GM21367 (cell line): ENCODE data around the gene FUCA1.
A peak's percentile ranks its signal among the peaks of the same experiment; 100 is the strongest.
"Not testable (repeated sequence)": the region's sequence is repeated elsewhere in the genome, so short reads cannot be mapped to it uniquely, and the experiment has no call there.

Experiments
- ATAC-seq: cut with Tn5 transposase; IDR thresholded peaks from one replicate; pipeline ENCODE4 v1.9.1; 2021; ENCODE audit not compliant: unreplicated experiment

Gene FUCA1

DNA sequence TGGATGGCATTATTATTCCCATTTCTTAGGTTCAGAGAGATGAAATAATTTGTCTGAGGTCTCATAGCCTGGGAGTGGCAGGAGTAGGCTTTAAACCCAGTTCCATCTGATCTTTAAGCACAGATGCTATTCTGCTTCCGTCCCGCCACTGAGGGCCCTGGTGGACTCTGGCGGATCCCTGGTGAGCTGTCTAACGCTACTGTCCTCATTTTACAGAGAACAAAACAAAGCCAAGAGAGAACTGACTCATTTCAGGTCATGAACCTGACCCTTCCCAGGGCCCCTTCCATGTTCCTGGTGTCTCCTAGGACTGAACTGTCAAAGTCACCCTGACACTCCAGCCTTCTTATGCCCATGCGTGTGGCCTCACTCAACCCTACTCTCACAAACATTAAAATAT is 64.4 kb downstream of the FUCA1 start:
- no peak for ATAC-seq

GRCh38 chr1:23802809-23803342 is 65.2 kb downstream of the FUCA1 start:
- ATAC-seq = not testable (repeated sequence)

GRCh38 chr1:23801876-23802275 is 66.2 kb downstream of the FUCA1 start:
- ATAC-seq = no peak

DNA sequence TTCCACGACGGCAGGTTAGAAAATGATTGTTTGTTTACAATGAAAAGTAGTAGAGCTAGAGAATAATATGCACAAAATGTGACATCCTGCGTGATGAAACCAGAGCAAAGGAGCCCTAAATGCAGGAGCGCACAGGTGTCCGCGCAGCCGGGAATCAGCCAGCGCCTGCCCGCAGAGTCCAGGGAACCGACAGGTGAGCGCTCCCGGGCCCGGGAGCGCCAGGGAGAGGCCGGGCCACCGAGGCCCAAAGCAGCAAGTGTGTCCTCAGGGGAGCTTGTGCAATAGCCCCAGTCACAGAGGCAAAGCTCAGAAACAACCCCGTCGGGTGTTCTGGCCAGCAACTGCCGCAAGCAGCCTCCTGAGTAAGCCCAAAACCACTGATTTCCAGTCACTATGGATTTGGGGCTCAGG is 66.7 kb downstream of the FUCA1 start:
- no peak for ATAC-seq

- ATAC-seq = peak; percentile 58
Measured at GRCh38 chr1:23800400-23801337, 67.4 kb downstream of the FUCA1 start, which contains the start of gene GALE. GALE (minus strand) TSS chr1:23800754; CDS start chr1:23799007, 1,747 bp downstream.

GRCh38 chr1:23799570-23800399 is 68.3 kb downstream of the FUCA1 start:
- ATAC-seq = no peak

DNA sequence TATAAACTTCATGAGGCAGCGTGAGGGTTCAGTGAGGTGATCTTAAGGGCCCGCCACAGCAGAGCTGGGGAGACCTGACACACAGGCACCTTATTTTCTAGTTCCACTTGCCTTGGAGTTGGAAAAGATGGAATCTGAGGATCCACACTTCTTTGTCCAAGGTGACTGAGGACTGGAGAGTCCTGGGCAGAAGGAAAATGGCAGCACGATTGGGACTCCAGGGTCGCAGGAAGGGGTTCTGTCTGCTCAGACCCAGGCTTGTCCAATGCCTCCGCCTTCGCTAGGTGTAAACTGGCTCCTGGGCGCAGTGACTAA is 68.9 kb downstream of the FUCA1 start:
- no peak for ATAC-seq

DNA sequence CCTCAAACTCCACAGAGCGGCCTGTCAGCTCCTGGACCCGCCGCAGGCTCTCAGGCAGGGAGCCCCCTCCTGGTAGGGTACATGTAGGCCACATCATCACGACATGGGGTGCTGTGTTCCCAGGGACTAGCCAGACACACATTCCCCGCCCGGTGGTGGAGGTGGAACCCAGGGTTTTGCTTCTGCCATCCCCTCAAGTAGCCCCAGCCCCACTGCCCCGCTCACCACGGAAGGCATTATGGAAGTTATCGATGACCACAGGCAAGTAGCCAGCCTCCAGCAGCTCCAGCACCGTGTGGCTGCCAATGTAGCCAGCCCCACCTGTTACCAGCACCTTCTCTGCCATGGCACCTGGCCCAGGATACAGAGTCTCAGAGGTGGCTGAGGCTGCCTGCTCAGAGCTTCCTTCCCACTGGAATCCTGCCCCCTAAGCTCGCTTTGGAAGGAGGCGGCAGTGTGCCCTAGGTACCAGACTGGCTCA is 69.4 kb downstream of the FUCA1 start:
- no peak for ATAC-seq

DNA sequence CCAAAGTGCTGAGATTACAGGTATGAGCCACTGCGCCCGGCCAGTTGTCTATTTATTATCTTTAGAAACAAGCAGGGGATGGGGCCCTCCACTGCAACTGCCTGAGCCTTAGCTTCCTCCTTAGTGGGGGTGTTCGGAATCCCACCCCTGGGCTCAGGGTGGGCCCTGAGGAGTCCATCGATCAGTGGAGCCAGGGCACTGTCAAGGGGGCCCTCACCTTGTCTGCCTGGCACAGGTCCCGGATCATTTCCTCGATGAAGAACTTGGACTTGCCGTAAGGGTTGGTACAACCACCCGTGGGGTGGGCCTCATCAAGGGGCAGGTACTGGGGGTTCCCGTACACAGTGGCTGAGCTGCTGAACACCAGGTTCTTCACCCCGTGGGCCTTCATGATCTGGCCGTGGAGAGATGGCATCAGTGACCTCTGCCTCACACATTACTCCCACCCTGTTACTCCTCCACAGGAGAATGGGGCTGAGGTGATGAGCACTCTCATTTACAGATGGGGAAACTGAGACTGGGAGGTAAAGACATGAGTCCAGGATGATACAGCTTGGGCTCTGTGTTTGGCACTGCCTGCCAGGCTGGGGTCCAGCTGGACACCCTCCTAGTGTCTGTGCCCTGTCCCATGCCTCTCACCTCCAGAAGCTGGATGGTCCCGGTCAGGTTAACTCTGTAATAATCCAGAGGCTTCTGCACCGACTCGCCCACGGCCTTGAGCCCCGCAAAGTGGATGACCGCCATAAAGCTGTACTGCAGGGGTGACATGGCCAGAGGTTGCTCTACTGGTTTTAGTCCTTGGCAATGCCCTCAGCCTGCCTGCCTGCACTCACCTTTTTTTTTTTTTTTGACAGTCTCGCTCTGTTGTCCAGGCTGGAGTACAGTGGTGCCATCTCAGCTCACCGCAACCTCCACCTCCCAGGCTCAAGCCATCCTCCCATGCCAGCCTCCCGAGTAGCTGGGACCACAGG is 70.3 kb downstream of the FUCA1 start:
- no peak for ATAC-seq

- no peak for ATAC-seq
Measured at GRCh38 chr1:23796466-23797271, 71.4 kb downstream of the FUCA1 start.

DNA sequence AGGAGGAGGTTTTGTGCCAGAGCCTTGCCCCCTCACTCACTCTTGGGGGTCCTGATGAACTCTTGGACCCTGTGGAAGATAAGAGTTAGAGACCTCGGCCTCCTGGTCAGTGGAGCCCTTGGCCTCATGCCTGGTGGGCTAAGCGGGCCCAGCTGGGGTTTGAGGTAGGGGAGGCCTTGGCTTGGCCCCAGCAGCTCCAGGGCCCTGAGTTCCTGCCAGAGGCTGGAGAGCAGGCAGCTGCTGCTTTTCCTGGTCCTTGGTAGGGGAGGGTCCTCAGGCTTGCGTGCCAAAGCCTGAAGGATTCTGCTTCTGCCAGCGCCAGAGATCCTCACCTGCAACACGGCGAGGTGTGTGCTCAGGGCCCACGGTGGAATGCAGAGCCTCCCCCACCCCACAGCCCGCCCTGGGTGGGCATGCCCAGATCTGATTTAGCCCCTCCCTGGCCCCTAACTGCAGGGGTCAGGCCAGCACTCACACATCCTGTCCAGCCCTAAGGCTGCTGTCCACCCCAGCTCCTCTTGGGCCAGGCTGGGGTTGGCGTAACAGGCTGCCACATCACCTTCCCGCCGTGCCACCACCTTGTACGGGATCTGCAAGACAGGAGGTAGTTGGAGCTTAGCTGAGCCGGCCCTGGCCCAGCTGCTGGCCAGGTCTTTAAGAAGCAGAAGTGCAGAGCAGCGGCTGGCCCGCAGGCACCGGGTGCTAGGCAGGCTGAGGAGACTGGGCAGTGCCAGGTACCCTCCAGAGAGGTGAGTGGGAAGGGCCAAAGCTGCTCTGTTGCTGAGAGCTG is 72.2 kb downstream of the FUCA1 start:
- no peak for ATAC-seq
